ENCODE results near the gene OR11H6. TPM values are rescaled to one million over a fixed set of nuclear protein-coding genes. Genes with fewer than 3 reads are reported as not detected.

The OR11H6 gene
- total and polyA plus RNA-seq, 9 of the 15 experiments (the other 6 are each of a cell fraction or from before 2014, with no cell fraction given) = not detected

DNA sequence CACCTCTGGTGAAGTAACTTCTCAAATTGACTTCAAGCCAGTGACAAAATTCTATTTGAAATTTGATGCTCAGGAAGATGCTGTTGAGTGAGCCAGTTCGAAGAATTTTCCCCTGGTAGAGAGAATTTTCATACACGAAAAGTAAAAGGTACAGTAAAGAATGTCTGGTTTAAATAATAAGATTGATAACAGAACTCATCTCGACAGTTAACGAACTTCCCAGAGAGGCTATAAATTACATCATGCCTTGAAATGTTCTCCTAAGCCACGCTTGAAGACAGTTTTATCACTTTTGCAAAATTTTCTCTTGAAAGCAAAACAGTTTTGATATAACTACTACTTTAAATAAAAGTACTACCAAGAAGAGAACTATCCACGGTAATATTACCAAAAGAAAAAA is 47.2 kb upstream of the OR11H6 start (continued):
- no peak for TF ChIP-seq TFAM (CRISPR knock-in tag; conservative IDR thresholded peaks at IDR 0.05)
- peak; percentile 15; the same call in 1 of the 2 replicates for TF ChIP-seq ATF7 (IDR thresholded peaks at IDR 0.05)
- TF ChIP-seq, protein P1, sequence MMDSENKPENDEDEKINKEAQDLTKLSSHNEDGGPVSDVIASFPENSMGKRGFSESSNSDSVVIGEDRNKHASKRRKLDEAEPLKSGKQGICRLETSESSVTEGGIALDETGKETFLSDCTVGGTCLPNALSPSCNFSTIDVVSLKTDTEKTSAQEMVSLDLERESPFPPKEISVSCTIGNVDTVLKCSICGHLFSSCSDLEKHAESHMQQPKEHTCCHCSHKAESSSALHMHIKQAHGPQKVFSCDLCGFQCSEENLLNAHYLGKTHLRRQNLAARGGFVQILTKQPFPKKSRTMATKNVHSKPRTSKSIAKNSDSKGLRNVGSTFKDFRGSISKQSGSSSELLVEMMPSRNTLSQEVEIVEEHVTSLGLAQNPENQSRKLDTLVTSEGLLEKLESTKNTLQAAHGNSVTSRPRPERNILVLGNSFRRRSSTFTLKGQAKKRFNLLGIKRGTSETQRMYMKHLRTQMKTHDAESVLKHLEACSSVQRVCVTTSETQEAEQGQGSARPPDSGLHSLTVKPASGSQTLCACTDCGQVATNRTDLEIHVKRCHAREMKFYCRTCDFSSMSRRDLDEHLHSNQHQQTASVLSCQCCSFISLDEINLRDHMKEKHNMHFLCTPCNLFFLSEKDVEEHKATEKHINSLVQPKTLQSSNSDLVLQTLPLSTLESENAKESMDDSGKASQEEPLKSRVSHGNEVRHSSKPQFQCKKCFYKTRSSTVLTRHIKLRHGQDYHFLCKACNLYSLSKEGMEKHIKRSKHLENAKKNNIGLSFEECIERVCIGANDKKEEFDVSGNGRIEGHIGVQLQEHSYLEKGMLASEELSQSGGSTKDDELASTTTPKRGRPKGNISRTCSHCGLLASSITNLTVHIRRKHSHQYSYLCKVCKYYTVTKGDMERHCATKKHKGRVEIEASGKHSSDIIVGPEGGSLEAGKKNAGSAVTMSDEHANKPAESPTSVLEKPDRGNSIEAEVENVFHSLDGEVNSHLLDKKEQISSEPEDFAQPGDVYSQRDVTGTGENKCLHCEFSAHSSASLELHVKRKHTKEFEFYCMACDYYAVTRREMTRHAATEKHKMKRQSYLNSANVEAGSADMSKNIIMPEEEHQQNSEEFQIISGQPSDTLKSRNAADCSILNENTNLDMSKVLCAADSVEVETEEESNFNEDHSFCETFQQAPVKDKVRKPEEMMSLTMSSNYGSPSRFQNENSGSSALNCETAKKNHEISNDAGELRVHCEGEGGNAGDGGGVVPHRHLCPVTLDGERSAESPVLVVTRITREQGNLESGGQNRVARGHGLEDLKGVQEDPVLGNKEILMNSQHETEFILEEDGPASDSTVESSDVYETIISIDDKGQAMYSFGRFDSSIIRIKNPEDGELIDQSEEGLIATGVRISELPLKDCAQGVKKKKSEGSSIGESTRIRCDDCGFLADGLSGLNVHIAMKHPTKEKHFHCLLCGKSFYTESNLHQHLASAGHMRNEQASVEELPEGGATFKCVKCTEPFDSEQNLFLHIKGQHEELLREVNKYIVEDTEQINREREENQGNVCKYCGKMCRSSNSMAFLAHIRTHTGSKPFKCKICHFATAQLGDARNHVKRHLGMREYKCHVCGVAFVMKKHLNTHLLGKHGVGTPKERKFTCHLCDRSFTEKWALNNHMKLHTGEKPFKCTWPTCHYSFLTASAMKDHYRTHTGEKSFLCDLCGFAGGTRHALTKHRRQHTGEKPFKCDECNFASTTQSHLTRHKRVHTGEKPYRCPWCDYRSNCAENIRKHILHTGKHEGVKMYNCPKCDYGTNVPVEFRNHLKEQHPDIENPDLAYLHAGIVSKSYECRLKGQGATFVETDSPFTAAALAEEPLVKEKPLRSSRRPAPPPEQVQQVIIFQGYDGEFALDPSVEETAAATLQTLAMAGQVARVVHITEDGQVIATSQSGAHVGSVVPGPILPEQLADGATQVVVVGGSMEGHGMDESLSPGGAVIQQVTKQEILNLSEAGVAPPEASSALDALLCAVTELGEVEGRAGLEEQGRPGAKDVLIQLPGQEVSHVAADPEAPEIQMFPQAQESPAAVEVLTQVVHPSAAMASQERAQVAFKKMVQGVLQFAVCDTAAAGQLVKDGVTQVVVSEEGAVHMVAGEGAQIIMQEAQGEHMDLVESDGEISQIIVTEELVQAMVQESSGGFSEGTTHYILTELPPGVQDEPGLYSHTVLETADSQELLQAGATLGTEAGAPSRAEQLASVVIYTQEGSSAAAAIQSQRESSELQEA (IDR thresholded peaks at IDR 0.05; ENCODE audit: low read depth) = no peak
- TF ChIP-seq PKNOX1 (IDR thresholded peaks at IDR 0.05) = peak; percentile 85
- peak; percentile 37; the same call in 1 of the 2 replicates for TF ChIP-seq L3MBTL2 (IDR thresholded peaks at IDR 0.05)
